Smooth muscle cell (in vitro differentiated cells): Measurements from ENCODE around the gene PFN3. TPM values are rescaled to one million over a fixed set of nuclear protein-coding genes. Genes with fewer than 3 reads are reported as not detected.
A peak's percentile ranks its signal among the peaks of the same experiment; 100 is the strongest.

Experiments used
- DNase-seq: peaks from one replicate; lab custom pipeline; 2025; ENCODE audit not compliant: unreplicated experiment; lab: John Stamatoyannopoulos, UW
- H2AFZ ChIP-seq: fragments of 200-600 bp; sonication (generic); 2 replicates; pipeline ENCODE4 v1.6.0; 2016; ENCODE audit warnings: antibody characterized with exemption, low read depth, mild to moderate bottlenecking
- H3F3A ChIP-seq: fragments of 200-600 bp; sonication (generic); 2 replicates; pipeline ENCODE4 v1.6.0; 2017; ENCODE audit warnings: antibody characterized with exemption, low read depth
- H3K27ac ChIP-seq: fragments of 200-600 bp; sonication (generic); 2 replicates; pipeline ENCODE4 v1.5.1; 2016; ENCODE audit warnings: low read depth, mild to moderate bottlenecking
- H3K27me3 ChIP-seq: fragments of 200-600 bp; sonication (generic); 2 replicates; pipeline ENCODE4 v1.6.1; 2016; ENCODE audit warnings: low read depth, mild to moderate bottlenecking
- H3K36me3 ChIP-seq: fragments of 200-600 bp; sonication (generic); 2 replicates; pipeline ENCODE4 v1.5.1; 2016; ENCODE audit warnings: low read depth
- H3K4me1 ChIP-seq: fragments of 200-600 bp; sonication (generic); 2 replicates; pipeline ENCODE4 v1.5.1; 2016; ENCODE audit warnings: low read depth
- H3K4me2 ChIP-seq: fragments of 200-600 bp; sonication (generic); 2 replicates; pipeline ENCODE4 v1.6.0; 2016; ENCODE audit warnings: mild to moderate bottlenecking
- H3K4me3 ChIP-seq: fragments of 200-600 bp; sonication (generic); 2 replicates; pipeline ENCODE4 v1.5.1; 2016; ENCODE audit warnings: mild to moderate bottlenecking
- H3K79me2 ChIP-seq: fragments of 200-600 bp; sonication (generic); 2 replicates; pipeline ENCODE4 v1.6.0; 2016; ENCODE audit warnings: low read depth, mild to moderate bottlenecking
- H3K9ac ChIP-seq: fragments of 200-600 bp; sonication (generic); 2 replicates; pipeline ENCODE4 v1.6.0; 2016; ENCODE audit warnings: low read depth
- H3K9me3 ChIP-seq: fragments of 200-600 bp; sonication (generic); replicated peaks from 2 replicates; pipeline ENCODE4 v1.5.1; 2016; ENCODE audit warnings: low read depth
- H4K20me1 ChIP-seq: fragments of 200-600 bp; sonication (generic); 2 replicates; pipeline ENCODE4 v1.6.0; 2016; ENCODE audit warnings: low read depth
- CTCF ChIP-seq: fragments of 200-600 bp; sonication (generic); IDR thresholded peaks from 2 replicates; pipeline ENCODE4 v1.5.1; 2017; ENCODE audit warnings: borderline replicate concordance, mild to moderate bottlenecking, antibody characterized with exemption; ENCODE audit not compliant: insufficient read depth, poor library complexity, severe bottlenecking
- WGBS: methylation state at CpG from one replicate; pipeline ENCODE4 v1.1.7; 2016; ENCODE audit warnings: low lambda C conversion rate; 5-methylcytosine and 5-hydroxymethylcytosine counted together
- polyA plus RNA-seq: library from polyadenylated mRNA; unstranded; fragments of >200 nt; fragmentation: Nextera tagmentation; extraction: Ambion mirVana; gene quantifications from 2 replicates; pipeline ENCODE4 v1.2.1, GENCODE V29; 2016
- total RNA-seq: library from RNA; depleted of rRNA; stranded (reverse); fragments of >200 nt; gene quantifications from 2 replicates; pipeline ENCODE4 v1.2.3, GENCODE V29; 2014

The PFN3 gene
- total and polyA plus RNA-seq, 2 experiments from 2014 or later = not detected

- no peak overlapping the region for H2AFZ ChIP-seq
- H4K20me1 ChIP-seq = no peaks in the 10 kb centered on the region
- H3F3A ChIP-seq = peaks cover 7% of the 10 kb centered on the region
- H3K36me3 ChIP-seq = no peaks in the 10 kb centered on the region
- TF ChIP-seq CTCF = no peak
- no peak overlapping the region for H3K4me3 ChIP-seq
- H3K4me2 ChIP-seq = no peak overlapping the region
- H3K27me3 ChIP-seq = no peaks in the 10 kb centered on the region
- H3K9me3 ChIP-seq = no peaks in the 10 kb centered on the region
- no peak overlapping the region for H3K9ac ChIP-seq
- no peaks in the 10 kb centered on the region for H3K4me1 ChIP-seq
- DNase-seq = no peak
- no peak overlapping the region for H3K27ac ChIP-seq
- no peaks in the 10 kb centered on the region for H3K79me2 ChIP-seq
- WGBS = 76% methylated on average over 5 of the region's 5 CpGs
Measured at GRCh38 chr5:177374211-177374610, 26.2 kb downstream of the PFN3 start.

DNA sequence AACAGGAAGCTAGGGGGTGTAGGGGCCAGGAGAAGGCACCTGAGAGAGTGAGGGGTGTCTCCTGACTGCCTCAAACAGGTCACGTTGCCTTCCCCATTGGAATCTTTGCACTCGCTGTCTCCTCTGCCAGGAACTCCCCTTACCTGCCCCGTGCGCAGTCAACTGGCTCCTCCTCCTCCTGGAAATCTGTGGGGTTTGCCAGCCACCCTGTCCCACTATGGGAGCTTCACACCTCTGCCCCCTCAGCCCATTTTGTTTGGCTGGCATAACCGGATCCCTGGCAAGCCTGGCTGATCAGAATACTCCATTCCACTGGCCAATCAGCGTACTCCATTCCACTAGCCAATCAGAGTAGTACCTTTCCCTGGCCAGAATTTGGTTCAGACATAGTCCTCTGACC lies 26.7 kb downstream of the PFN3 start:
- Histone ChIP-seq H3K27me3 (no peaks in the 10 kb centered on the region), H3K79me2 (no peaks in the 10 kb centered on the region), H3K4me2 (no peak overlapping the region), H3K36me3 (no peaks in the 10 kb centered on the region), H3K9ac (no peak overlapping the region), H3F3A (peaks cover 7% of the 10 kb centered on the region), H3K9me3 (no peaks in the 10 kb centered on the region), H3K4me3 (no peak overlapping the region), H3K27ac (no peak overlapping the region), H3K4me1 (no peaks in the 10 kb centered on the region), H2AFZ (no peak overlapping the region), H4K20me1 (no peaks in the 10 kb centered on the region)
- 63% methylated on average over 6 of the region's 6 CpGs for WGBS
- no peak for DNase-seq
- TF ChIP-seq CTCF = no peak

DNA sequence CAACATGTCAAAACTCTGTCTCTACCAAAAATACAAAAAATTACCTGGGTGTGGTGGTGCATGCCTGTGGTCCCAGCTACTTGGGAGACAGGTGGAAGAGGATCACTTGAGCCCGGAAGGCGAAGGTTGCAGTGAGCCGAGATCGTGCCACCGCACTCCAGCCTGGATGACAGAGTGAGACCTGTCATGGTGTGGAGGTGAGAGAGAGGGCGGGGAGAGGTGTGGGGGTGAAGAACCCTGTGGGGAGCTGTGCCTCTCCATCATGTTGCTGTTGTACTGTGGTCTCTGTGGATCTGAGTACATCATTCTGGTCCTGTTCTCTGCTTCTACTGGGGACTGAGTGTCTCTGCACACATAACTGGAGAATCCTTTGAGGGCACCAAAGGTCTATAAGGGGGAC lies 27.6 kb downstream of the PFN3 start:
- no peak for TF ChIP-seq CTCF
- Histone ChIP-seq H3F3A (peaks cover 7% of the 10 kb centered on the region), H3K4me2 (no peak overlapping the region), H3K9me3 (no peaks in the 10 kb centered on the region), H3K79me2 (no peaks in the 10 kb centered on the region), H3K36me3 (no peaks in the 10 kb centered on the region), H3K27ac (no peak overlapping the region), H3K4me1 (no peaks in the 10 kb centered on the region), H3K4me3 (no peak overlapping the region), H4K20me1 (no peaks in the 10 kb centered on the region), H3K9ac (no peak overlapping the region), H2AFZ (no peak overlapping the region), H3K27me3 (no peaks in the 10 kb centered on the region)
- no peak for DNase-seq
- 83% methylated on average over 6 of the region's 6 CpGs for WGBS

GRCh38 chr5:177372034-177372896 lies 28.2 kb downstream of the PFN3 start:
- H3K9ac ChIP-seq = no peak overlapping the region
- H3K4me3 ChIP-seq = peak overlapping the region; percentile 60
- no peak overlapping the region for H3K27ac ChIP-seq
- peaks cover 7% of the 10 kb centered on the region for H3F3A ChIP-seq
- H2AFZ ChIP-seq = no peak overlapping the region
- no peaks in the 10 kb centered on the region for H3K27me3 ChIP-seq
- no peak for TF ChIP-seq CTCF
- H3K4me2 ChIP-seq = no peak overlapping the region
- H4K20me1 ChIP-seq = no peaks in the 10 kb centered on the region
- H3K4me1 ChIP-seq = peaks cover 4% of the 10 kb centered on the region
- DNase-seq = no peak
- no peaks in the 10 kb centered on the region for H3K79me2 ChIP-seq
- no peaks in the 10 kb centered on the region for H3K9me3 ChIP-seq
- H3K36me3 ChIP-seq = no peaks in the 10 kb centered on the region
- WGBS = 95% methylated on average over 12 of the region's 12 CpGs
